HepG2 (cell line): ENCODE data around the gene LUZP1.

ENCODE experiments used
- CTCF ChIP-seq: sonication (generic); formaldehyde crosslinking; IDR thresholded peaks from 2 replicates; pipeline ENCODE4 v1.5.0; 2020; ENCODE audit warnings: mild to moderate bottlenecking, missing genetic modification reagents, moderate library complexity
- NR1H2 ChIP-seq: sonication (generic); formaldehyde crosslinking; IDR thresholded peaks from 2 replicates; pipeline ENCODE4 v1.8.1; 2022; ENCODE audit warnings: low read depth, missing genetic modification reagents, borderline replicate concordance
- SKIL ChIP-seq: sonication (generic); formaldehyde crosslinking; IDR thresholded peaks from 2 replicates; pipeline ENCODE4 v1.8.0; 2022; ENCODE audit warnings: missing genetic modification reagents, mild to moderate bottlenecking, moderate library complexity, borderline replicate concordance
- SMAD1 ChIP-seq: sonication (generic); formaldehyde crosslinking; IDR thresholded peaks from 2 replicates; pipeline ENCODE4 v1.4.0; 2020; ENCODE audit warnings: missing genetic modification reagents, low read depth, mild to moderate bottlenecking, borderline replicate concordance
- SRSF9 ChIP-seq: fragments of 200-400 bp; formaldehyde crosslinking; IDR thresholded peaks from 2 replicates; pipeline ENCODE4 v1.6.1; 2018; ENCODE audit warnings: borderline replicate concordance, mild to moderate bottlenecking, low read depth, low read length; ENCODE audit not compliant: insufficient read depth, poor library complexity, severe bottlenecking
- ZNF446 ChIP-seq: sonication (generic); formaldehyde crosslinking; IDR thresholded peaks from 2 replicates; pipeline ENCODE4 v1.5.0; 2020; ENCODE audit warnings: mild to moderate bottlenecking, missing genetic modification reagents
- ZNF780A ChIP-seq: sonication (generic); formaldehyde crosslinking; IDR thresholded peaks from 2 replicates; pipeline ENCODE4 v1.8.0; 2022; ENCODE audit warnings: mild to moderate bottlenecking, missing genetic modification reagents, moderate library complexity

GRCh38 chr1:23074012-23074411, 94.6 kb downstream of the LUZP1 start:
- no peak for TF ChIP-seq ZNF446
- TF ChIP-seq SMAD1 (CRISPR knock-in tag) = no peak
- no peak for TF ChIP-seq SKIL (CRISPR knock-in tag)
- no peak for TF ChIP-seq ZNF780A
- TF ChIP-seq NR1H2 (CRISPR knock-in tag) = no peak
- no peak for TF ChIP-seq SRSF9
- no peak for TF ChIP-seq CTCF (CRISPR knock-in tag)
